ENCODE results near the gene GRK1. TPM values are rescaled to one million over a fixed set of nuclear protein-coding genes. Genes with fewer than 3 reads are reported as not detected.

The GRK1 gene
- total and polyA plus RNA-seq, 2 of the 8 experiments (the other 6 are each of a cell fraction or from before 2014, with no cell fraction given): 0.12 TPM; not detected in 1

DNA sequence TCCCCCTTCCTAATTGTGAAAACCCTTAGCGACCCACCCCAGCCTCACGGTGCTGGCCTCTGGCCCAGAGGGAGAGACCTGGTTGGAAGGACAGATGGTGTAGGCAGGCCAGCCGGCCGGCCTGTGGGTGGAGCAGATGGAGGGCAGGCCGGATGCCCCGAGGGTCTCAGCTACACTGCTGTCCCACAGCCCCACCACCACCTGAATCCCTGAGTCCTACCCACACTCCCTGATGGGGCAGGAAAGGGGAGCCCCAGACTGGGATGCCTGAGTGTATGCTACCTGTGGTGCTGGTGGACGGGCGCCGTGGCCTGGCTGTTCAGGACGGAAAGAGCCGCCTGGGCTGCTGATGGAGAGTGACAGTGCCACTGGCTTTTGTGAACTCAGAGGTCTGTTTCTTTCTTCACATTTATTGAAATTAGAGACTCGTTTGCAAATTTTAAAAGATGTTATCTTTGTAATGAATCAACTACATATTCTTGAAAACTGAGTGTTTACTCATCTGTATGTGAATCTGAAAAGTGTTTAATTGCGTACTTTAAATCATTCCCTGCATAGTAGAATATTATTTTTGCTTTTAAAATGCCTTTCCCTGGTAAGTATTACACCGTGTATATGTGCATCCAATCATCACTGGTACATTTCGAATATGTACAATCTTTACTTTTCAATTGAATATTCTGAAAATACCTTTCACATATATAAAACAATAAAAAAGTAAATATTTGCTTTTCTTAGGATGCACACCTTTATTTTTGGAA is 46.8 kb upstream of the GRK1 start (continued):
- TF ChIP-seq RAD21 (IDR thresholded peaks at IDR 0.05 in 1 of 2, conservative IDR thresholded peaks at IDR 0.05 in 1 of 2; ENCODE audit: low read depth in 2 of 2, low read length in 2 of 2) (no peak), TAF1 (IDR thresholded peaks at IDR 0.05; ENCODE audit: low read depth, low read length) (no peak), BACH1 (IDR thresholded peaks at IDR 0.05; ENCODE audit: low read length) (no peak), SP2 (IDR thresholded peaks at IDR 0.05; ENCODE audit: low read length) (no peak), SAP30 (IDR thresholded peaks at IDR 0.05; ENCODE audit: insufficient read depth, insufficient replicate concordance, low read length) (no peak), MAFK (IDR thresholded peaks at IDR 0.05; ENCODE audit: low read depth, low read length) (no peak), POU5F1 (IDR thresholded peaks at IDR 0.05; ENCODE audit: low read depth, low read length) (no peak), TAF7 (optimal IDR thresholded peaks at IDR 0.05; ENCODE audit: borderline replicate concordance, low read depth, low read length) (no peak)
- TF ChIP-seq, protein P1, sequence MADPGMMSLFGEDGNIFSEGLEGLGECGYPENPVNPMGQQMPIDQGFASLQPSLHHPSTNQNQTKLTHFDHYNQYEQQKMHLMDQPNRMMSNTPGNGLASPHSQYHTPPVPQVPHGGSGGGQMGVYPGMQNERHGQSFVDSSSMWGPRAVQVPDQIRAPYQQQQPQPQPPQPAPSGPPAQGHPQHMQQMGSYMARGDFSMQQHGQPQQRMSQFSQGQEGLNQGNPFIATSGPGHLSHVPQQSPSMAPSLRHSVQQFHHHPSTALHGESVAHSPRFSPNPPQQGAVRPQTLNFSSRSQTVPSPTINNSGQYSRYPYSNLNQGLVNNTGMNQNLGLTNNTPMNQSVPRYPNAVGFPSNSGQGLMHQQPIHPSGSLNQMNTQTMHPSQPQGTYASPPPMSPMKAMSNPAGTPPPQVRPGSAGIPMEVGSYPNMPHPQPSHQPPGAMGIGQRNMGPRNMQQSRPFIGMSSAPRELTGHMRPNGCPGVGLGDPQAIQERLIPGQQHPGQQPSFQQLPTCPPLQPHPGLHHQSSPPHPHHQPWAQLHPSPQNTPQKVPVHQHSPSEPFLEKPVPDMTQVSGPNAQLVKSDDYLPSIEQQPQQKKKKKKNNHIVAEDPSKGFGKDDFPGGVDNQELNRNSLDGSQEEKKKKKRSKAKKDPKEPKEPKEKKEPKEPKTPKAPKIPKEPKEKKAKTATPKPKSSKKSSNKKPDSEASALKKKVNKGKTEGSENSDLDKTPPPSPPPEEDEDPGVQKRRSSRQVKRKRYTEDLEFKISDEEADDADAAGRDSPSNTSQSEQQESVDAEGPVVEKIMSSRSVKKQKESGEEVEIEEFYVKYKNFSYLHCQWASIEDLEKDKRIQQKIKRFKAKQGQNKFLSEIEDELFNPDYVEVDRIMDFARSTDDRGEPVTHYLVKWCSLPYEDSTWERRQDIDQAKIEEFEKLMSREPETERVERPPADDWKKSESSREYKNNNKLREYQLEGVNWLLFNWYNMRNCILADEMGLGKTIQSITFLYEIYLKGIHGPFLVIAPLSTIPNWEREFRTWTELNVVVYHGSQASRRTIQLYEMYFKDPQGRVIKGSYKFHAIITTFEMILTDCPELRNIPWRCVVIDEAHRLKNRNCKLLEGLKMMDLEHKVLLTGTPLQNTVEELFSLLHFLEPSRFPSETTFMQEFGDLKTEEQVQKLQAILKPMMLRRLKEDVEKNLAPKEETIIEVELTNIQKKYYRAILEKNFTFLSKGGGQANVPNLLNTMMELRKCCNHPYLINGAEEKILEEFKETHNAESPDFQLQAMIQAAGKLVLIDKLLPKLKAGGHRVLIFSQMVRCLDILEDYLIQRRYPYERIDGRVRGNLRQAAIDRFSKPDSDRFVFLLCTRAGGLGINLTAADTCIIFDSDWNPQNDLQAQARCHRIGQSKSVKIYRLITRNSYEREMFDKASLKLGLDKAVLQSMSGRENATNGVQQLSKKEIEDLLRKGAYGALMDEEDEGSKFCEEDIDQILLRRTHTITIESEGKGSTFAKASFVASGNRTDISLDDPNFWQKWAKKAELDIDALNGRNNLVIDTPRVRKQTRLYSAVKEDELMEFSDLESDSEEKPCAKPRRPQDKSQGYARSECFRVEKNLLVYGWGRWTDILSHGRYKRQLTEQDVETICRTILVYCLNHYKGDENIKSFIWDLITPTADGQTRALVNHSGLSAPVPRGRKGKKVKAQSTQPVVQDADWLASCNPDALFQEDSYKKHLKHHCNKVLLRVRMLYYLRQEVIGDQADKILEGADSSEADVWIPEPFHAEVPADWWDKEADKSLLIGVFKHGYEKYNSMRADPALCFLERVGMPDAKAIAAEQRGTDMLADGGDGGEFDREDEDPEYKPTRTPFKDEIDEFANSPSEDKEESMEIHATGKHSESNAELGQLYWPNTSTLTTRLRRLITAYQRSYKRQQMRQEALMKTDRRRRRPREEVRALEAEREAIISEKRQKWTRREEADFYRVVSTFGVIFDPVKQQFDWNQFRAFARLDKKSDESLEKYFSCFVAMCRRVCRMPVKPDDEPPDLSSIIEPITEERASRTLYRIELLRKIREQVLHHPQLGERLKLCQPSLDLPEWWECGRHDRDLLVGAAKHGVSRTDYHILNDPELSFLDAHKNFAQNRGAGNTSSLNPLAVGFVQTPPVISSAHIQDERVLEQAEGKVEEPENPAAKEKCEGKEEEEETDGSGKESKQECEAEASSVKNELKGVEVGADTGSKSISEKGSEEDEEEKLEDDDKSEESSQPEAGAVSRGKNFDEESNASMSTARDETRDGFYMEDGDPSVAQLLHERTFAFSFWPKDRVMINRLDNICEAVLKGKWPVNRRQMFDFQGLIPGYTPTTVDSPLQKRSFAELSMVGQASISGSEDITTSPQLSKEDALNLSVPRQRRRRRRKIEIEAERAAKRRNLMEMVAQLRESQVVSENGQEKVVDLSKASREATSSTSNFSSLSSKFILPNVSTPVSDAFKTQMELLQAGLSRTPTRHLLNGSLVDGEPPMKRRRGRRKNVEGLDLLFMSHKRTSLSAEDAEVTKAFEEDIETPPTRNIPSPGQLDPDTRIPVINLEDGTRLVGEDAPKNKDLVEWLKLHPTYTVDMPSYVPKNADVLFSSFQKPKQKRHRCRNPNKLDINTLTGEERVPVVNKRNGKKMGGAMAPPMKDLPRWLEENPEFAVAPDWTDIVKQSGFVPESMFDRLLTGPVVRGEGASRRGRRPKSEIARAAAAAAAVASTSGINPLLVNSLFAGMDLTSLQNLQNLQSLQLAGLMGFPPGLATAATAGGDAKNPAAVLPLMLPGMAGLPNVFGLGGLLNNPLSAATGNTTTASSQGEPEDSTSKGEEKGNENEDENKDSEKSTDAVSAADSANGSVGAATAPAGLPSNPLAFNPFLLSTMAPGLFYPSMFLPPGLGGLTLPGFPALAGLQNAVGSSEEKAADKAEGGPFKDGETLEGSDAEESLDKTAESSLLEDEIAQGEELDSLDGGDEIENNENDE (IDR thresholded peaks at IDR 0.05; ENCODE audit: insufficient replicate concordance, low read length): no peak
